GM19463 (cell line): ENCODE results near the gene KSR1.
"Not testable (repeated sequence)": the region's sequence is repeated elsewhere in the genome, so short reads cannot be mapped to it uniquely, and the experiment has no call there.

Experiments used
- ATAC-seq: cut with Tn5 transposase; IDR thresholded peaks from one replicate; pipeline ENCODE4 v1.9.1; 2021; ENCODE audit warnings: mild to moderate bottlenecking, moderate library complexity; ENCODE audit not compliant: unreplicated experiment

The KSR1 gene

GRCh38 chr17:27491713-27492190 lies 35.5 kb downstream of the KSR1 start:
- ATAC-seq = no peak

- no peak for ATAC-seq
These were observed 36.2 kb downstream of the KSR1 start for GRCh38 chr17:27492470-27492869.

GRCh38 chr17:27493088-27493487 lies 36.8 kb downstream of the KSR1 start:
- no peak for ATAC-seq

- no peak for ATAC-seq
These were observed 38.2 kb downstream of the KSR1 start for GRCh38 chr17:27494192-27495091.

- ATAC-seq = no peak
These were observed 39.2 kb downstream of the KSR1 start for GRCh38 chr17:27495460-27495859.

- ATAC-seq = peak; percentile 40
These were observed 39.8 kb downstream of the KSR1 start for GRCh38 chr17:27496005-27496404.

GRCh38 chr17:27496437-27496943 lies 40.2 kb downstream of the KSR1 start:
- ATAC-seq = peak; percentile 53

GRCh38 chr17:27496971-27497370 lies 40.7 kb downstream of the KSR1 start:
- ATAC-seq = no peak

- ATAC-seq = no peak
These were observed 41.4 kb downstream of the KSR1 start for GRCh38 chr17:27497696-27498095.

GRCh38 chr17:27498615-27499309 lies 42.5 kb downstream of the KSR1 start:
- no peak for ATAC-seq

- no peak for ATAC-seq
These were observed 43.4 kb downstream of the KSR1 start for GRCh38 chr17:27499451-27500265.

GRCh38 chr17:27501338-27501737 lies 45.1 kb downstream of the KSR1 start:
- ATAC-seq = not testable (repeated sequence)

GRCh38 chr17:27502526-27503324 lies 46.5 kb downstream of the KSR1 start:
- ATAC-seq = no peak

- ATAC-seq = no peak
These were observed 47.4 kb downstream of the KSR1 start for GRCh38 chr17:27503611-27504010.

GRCh38 chr17:27504188-27504995 lies 48.1 kb downstream of the KSR1 start:
- no peak for ATAC-seq

- ATAC-seq = peak; percentile 74
These were observed 50.3 kb downstream of the KSR1 start for GRCh38 chr17:27506348-27507218.

GRCh38 chr17:27511168-27511883 lies 55.1 kb downstream of the KSR1 start:
- ATAC-seq = no peak

GRCh38 chr17:27512031-27512430 lies 55.8 kb downstream of the KSR1 start:
- ATAC-seq = no peak
